Fibroblast of lung (primary cell): ENCODE measurements around the gene CA9.

ENCODE experiments used
- EZH2 ChIP-seq: IDR thresholded peaks from 2 replicates; pipeline ENCODE4 v1.5.1; 2012; ENCODE audit warnings: low read length, control low read depth, mild to moderate bottlenecking; ENCODE audit errors: missing control alignments
- TF ChIP-seq, protein P1 (sequence below), 2 donors: IDR thresholded peaks in 1 of 2; conservative IDR thresholded peaks in 1 of 2; 1 replicate in 1 of 2; 2 replicates in 1 of 2; pipeline ENCODE4 v1.5.1; 2011 to 2012; ENCODE audit warnings: low read length in 2 of 2, control low read depth in 1 of 2, inconsistent platforms in 1 of 2, low read depth in 1 of 2, mild to moderate bottlenecking in 1 of 2

DNA sequence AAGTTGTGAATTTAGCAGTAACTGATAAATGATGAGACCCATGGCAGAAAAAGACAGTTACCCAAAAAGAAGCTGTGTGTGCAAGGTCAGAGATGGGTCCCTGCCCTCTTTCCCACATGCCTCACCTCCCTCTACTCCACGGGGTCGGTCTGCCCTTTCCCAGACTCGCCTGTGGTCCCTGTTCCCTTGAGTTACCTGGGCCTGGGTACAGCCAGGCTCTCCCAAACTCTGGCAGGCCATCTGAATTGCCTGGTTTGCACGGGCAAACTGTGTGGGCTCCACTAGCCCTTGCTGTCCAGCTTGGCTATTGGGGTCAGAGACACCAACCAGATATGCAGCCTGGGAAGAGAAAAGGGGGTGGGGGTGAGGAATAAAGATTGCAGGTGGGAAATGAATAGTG is 34.4 kb downstream of the CA9 start:
- TF ChIP-seq, protein P1, sequence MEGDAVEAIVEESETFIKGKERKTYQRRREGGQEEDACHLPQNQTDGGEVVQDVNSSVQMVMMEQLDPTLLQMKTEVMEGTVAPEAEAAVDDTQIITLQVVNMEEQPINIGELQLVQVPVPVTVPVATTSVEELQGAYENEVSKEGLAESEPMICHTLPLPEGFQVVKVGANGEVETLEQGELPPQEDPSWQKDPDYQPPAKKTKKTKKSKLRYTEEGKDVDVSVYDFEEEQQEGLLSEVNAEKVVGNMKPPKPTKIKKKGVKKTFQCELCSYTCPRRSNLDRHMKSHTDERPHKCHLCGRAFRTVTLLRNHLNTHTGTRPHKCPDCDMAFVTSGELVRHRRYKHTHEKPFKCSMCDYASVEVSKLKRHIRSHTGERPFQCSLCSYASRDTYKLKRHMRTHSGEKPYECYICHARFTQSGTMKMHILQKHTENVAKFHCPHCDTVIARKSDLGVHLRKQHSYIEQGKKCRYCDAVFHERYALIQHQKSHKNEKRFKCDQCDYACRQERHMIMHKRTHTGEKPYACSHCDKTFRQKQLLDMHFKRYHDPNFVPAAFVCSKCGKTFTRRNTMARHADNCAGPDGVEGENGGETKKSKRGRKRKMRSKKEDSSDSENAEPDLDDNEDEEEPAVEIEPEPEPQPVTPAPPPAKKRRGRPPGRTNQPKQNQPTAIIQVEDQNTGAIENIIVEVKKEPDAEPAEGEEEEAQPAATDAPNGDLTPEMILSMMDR (conservative IDR thresholded peaks at IDR 0.05 in 1 of 2, IDR thresholded peaks at IDR 0.05 in 1 of 2; ENCODE audit: low read depth in 1 of 2, low read length in 2 of 2): no peak
- TF ChIP-seq EZH2: no peak
